Breast epithelium (tissue), 4 donors: ENCODE measurements around the gene SWAP70. TPM values are rescaled to one million over a fixed set of nuclear protein-coding genes. Genes with fewer than 3 reads are reported as not detected.
A peak's percentile ranks its signal among the peaks of the same experiment; 100 is the strongest.

Source experiments
- DNase-seq, 2 donors: peaks; one replicate each; pipeline ENCODE4 v3.0.0-alpha.2; 2019; ENCODE audit warnings: low spot score in 2 of 2
- H3K27ac ChIP-seq, 2 donors: fragments of 200-600 bp; sonication (generic) in 1 of 2; one replicate each; pipeline ENCODE4 v1.5.1; 2016 to 2019; ENCODE audit warnings: mild to moderate bottlenecking in 1 of 2
- H3K27me3 ChIP-seq, 2 donors: fragments of 200-600 bp; sonication (generic) in 1 of 2; one replicate each; pipeline versions ENCODE4 v1.5.1 to v1.6.0; 2017 to 2019; ENCODE audit warnings: control low read depth in 1 of 2, mild to moderate bottlenecking in 1 of 2
- H3K36me3 ChIP-seq: fragments of 200-600 bp; one replicate; pipeline ENCODE4 v1.5.1; 2019
- H3K4me1 ChIP-seq, 2 donors: fragments of 200-600 bp; sonication (generic); one replicate each; pipeline ENCODE4 v1.5.1; 2016 to 2019; ENCODE audit warnings: control low read depth in 1 of 2
- H3K4me3 ChIP-seq, 3 donors: fragments of 200-600 bp; sonication (generic); 1 replicate in 2 of 3; 2 replicates in 1 of 3; pipeline ENCODE4 v1.5.1; 2016 to 2019; ENCODE audit warnings: mild to moderate bottlenecking in 3 of 3, moderate library complexity in 2 of 3
- H3K9me3 ChIP-seq, 2 donors: fragments of 200-600 bp; sonication (generic) in 1 of 2; one replicate each; pipeline ENCODE4 v1.5.1; 2016 to 2019; ENCODE audit warnings: control low read depth in 1 of 2
- POLR2A ChIP-seq: fragments of 450-650 bp; IDR thresholded peaks from one replicate; pipeline ENCODE4 v1.6.1; 2016; ENCODE audit warnings: antibody characterized with exemption, mild to moderate bottlenecking, moderate library complexity
- POLR2AphosphoS5 ChIP-seq, 3 donors: sonication (generic); formaldehyde crosslinking; IDR thresholded peaks; one replicate each; pipeline ENCODE4 v1.6.1; 2017; ENCODE audit warnings: antibody characterized with exemption in 3 of 3
- intact Hi-C: fragments of 100-400 bp; cut with DNase I; formaldehyde crosslinking; loops from one replicate; pipeline ENCODE4 v1.15.1; 2023; ENCODE audit warnings: low total_unique reads
- total RNA-seq, 3 donors: library from RNA; depleted of rRNA; stranded (reverse); fragments of >200 nt; gene quantifications; one replicate each; pipeline ENCODE4 v1.1.0, GENCODE V29; 2016
- TF ChIP-seq, protein P1 (sequence below), 3 donors: fragments of 450-650 bp; IDR thresholded peaks; one replicate each; pipeline ENCODE4 v1.5.1; 2016 to 2017; ENCODE audit warnings: antibody characterized with exemption in 3 of 3, mild to moderate bottlenecking in 3 of 3, moderate library complexity in 3 of 3

The SWAP70 gene
- total RNA-seq, 3 donors from 2014 or later: 36.8 to 64.5 (median 60.6) TPM

DNA sequence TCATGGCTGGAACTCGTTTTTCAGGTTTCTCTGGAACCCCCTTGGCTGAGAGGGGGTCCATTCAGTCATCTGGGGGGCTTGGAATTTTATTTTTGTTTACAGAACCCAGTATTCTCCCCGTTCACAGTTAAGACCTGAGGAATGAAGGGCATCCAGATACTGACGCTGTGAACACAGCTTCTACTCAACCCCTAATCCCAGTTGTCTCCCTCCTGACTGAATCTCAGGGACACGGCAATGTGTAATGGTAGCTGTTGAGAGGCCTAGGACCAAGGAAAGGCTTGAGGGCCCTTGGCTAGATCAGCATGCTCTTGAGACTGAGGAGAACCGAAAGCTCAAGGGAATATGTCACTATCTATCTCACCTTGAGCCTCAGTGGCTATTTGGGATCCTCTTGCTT is 113.6 kb downstream of the SWAP70 start:
- Histone ChIP-seq H3K27ac (no peak overlapping the region), H3K36me3 (no peaks in the 10 kb centered on the region), H3K9me3 (no peaks in the 10 kb centered on the region), H3K4me1 (no peaks in the 10 kb centered on the region), H3K4me3 (no peak overlapping the region), H3K27me3 (no peaks in the 10 kb centered on the region)
- intact Hi-C loops: no loop called here
- no peak for DNase-seq
- TF ChIP-seq, protein P1, sequence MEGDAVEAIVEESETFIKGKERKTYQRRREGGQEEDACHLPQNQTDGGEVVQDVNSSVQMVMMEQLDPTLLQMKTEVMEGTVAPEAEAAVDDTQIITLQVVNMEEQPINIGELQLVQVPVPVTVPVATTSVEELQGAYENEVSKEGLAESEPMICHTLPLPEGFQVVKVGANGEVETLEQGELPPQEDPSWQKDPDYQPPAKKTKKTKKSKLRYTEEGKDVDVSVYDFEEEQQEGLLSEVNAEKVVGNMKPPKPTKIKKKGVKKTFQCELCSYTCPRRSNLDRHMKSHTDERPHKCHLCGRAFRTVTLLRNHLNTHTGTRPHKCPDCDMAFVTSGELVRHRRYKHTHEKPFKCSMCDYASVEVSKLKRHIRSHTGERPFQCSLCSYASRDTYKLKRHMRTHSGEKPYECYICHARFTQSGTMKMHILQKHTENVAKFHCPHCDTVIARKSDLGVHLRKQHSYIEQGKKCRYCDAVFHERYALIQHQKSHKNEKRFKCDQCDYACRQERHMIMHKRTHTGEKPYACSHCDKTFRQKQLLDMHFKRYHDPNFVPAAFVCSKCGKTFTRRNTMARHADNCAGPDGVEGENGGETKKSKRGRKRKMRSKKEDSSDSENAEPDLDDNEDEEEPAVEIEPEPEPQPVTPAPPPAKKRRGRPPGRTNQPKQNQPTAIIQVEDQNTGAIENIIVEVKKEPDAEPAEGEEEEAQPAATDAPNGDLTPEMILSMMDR (IDR thresholded peaks at IDR 0.05): no peak

DNA sequence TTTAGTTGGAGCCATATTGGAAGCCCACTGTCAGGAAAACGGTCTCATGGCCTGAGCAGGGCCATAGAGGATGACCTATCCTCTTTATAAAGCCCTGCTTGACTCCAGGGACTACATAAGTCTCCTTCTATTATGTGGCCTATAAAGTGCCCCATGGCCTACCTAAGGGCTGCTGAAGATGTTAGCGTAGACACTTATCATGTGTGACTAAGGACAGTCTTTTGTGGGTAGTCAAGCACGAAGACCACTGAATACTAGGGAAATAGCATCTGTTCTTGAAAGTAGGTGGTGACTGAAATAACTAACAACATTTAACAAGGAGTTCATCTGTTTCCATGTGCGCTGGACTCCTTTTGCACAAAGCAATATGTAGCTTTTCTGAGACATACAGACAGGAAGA is 117.1 kb downstream of the SWAP70 start:
- TF ChIP-seq POLR2AphosphoS5 (IDR thresholded peaks at IDR 0.05): no peak
- no peak for TF ChIP-seq POLR2A
- TF ChIP-seq, protein P1 (IDR thresholded peaks at IDR 0.05): no peak
- Histone ChIP-seq H3K36me3 (no peaks in the 10 kb centered on the region), H3K4me1 (no peaks in the 10 kb centered on the region), H3K9me3 (no peaks in the 10 kb centered on the region), H3K4me3 (no peak overlapping the region), H3K27ac (no peak overlapping the region), H3K27me3 (no peaks in the 10 kb centered on the region)
- no peak for DNase-seq
- intact Hi-C loops: no loop called here

DNA sequence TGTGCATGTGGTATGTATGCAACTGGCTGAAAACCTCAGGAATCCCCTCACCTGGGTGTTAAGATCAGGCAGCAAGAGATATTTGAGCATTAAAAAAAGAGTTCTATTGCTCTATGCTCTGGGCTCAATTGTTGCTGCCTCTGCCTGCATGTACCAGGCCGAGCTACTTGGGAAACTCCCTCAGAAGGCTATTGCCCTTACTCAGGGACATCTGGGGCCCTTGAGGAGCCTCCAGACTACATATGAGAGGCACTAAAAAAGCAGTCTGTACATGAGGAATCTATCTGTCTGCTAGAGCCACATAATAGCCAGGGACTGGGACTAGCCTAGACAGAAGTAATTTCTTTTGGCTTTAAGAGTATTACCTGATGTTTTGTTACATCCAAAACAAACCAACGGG is 120.1 kb downstream of the SWAP70 start:
- Histone ChIP-seq H3K4me1 (no peaks in the 10 kb centered on the region), H3K27me3 (no peaks in the 10 kb centered on the region), H3K4me3 (no peak overlapping the region), H3K36me3 (no peaks in the 10 kb centered on the region), H3K9me3 (no peaks in the 10 kb centered on the region), H3K27ac (no peak overlapping the region)
- TF ChIP-seq POLR2A: no peak
- TF ChIP-seq POLR2AphosphoS5 (IDR thresholded peaks at IDR 0.05): no peak
- TF ChIP-seq, protein P1 (IDR thresholded peaks at IDR 0.05): no peak
- intact Hi-C loops: no loop called here
- no peak for DNase-seq

DNA sequence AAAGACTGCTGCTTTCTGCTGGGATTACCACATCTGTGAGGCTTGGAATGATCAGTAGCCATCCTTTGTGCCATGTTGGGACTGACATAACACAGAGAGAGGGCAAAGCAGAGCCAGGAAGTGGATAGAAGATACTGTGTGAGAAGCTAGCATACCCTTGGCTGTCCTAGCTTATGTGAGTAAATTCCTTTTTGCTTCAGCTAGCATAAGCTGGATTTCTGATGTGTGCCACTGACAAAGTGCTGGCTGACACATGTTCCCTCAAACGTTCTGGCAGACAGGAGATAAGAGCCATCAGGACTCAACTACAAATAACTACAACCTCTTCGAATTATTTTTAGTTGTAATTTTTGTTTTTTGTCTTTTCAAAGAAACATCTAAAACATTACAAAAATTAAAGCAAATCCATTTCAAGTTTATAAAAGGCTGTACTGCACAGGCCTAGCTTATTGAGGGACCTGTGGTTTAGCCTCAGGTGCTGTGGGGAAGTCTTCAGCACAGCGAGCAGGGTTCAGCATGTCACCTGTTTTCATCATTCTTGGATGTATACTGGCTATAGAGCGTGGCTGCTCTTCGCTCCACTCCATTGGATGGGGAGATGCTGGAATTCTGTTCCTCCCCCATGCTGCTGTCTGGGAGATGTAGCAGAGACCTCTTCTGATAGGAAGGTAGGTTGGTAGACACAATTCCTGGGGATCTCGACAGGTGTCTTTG is 120.9 kb downstream of the SWAP70 start:
- H3K4me3 ChIP-seq: no peak overlapping the region
- peak overlapping the region in 1 of 2 donors; percentile 38 for H3K27ac ChIP-seq
- no peaks in the 10 kb centered on the region for H3K9me3 ChIP-seq
- no peaks in the 10 kb centered on the region for H3K27me3 ChIP-seq
- H3K36me3 ChIP-seq: no peaks in the 10 kb centered on the region
- DNase-seq: no peak
- intact Hi-C loops: no loop called here
- TF ChIP-seq POLR2A (no peak), POLR2AphosphoS5 (IDR thresholded peaks at IDR 0.05) (no peak)
- TF ChIP-seq, protein P1 (IDR thresholded peaks at IDR 0.05): no peak
- no peaks in the 10 kb centered on the region for H3K4me1 ChIP-seq

DNA sequence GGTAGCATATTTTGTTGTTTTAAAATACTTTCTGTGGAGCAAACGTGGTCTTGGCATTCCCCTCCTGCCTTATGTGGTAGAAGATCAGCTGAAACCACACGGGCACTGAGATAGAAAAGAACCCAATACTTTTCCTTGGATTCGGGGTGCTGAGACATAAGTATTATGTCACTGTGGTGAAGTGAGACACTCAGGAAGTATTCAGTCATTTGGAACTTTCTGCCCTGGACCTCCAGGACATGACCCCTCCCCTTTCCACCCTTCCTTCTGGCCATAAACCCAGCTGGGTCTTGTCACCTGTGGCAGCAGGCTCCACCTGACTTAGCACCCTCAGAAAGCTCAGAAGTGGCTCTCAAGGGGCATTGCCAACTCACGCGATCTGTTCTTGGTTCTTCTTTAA is 123.4 kb downstream of the SWAP70 start:
- TF ChIP-seq POLR2A (no peak), POLR2AphosphoS5 (IDR thresholded peaks at IDR 0.05) (no peak)
- TF ChIP-seq, protein P1 (IDR thresholded peaks at IDR 0.05): no peak
- intact Hi-C loops: no loop called here
- Histone ChIP-seq H3K4me3 (no peak overlapping the region), H3K27ac (peak overlapping the region in 1 of 2 donors; percentile 69), H3K4me1 (no peaks in the 10 kb centered on the region), H3K27me3 (no peaks in the 10 kb centered on the region), H3K36me3 (no peaks in the 10 kb centered on the region), H3K9me3 (no peaks in the 10 kb centered on the region)
- DNase-seq: no peak
